NOMO-1 treated with dmso at 0.1 percent for 144 hours (cell line): ENCODE data around the gene OR5L2.
"Not testable (repeated sequence)": the region's sequence is repeated elsewhere in the genome, so short reads cannot be mapped to it uniquely, and the experiment has no call there.

Source experiments
- DNase-seq: peaks from one replicate; lab custom pipeline; 2025; ENCODE audit not compliant: unreplicated experiment; lab: John Stamatoyannopoulos, UW

Gene OR5L2

DNA sequence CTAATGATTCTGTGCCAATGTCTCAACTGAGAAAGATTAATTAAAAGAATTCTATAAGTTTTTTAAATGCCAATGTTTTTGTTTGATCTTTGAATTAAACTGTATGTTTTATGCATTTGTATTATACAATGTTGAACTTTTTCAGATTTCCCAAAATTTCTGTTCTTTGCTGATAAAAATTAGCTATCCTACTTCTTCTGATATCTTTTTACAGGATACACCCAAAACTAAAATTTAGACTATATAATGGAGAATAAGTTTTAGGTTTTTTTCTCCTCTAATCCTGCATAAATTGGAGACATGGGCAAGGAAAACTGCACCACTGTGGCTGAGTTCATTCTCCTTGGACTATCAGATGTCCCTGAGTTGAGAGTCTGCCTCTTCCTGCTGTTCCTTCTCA, at the start of gene OR5L2:
Gene OR5L2, plus strand, starts transcription at position 301 of the 400 bp plus-strand sequence. Its CDS starts 0 bp downstream, at position 301.
- DNase-seq: no peak

GRCh38 chr11:55791606-55792005, 35.4 kb upstream of the OR5L2 start:
- no peak for DNase-seq

GRCh38 chr11:55793321-55793720, 33.7 kb upstream of the OR5L2 start:
- no peak for DNase-seq

- DNase-seq: no peak
Observed at GRCh38 chr11:55795256-55795655, 31.8 kb upstream of the OR5L2 start, which contains the start of gene OR5D14. Gene OR5D14 (plus strand): TSS chr11:55795556. CDS start chr11:55795556, 0 bp downstream.

GRCh38 chr11:55806248-55806647, 20.8 kb upstream of the OR5L2 start:
- DNase-seq: no peak

DNA sequence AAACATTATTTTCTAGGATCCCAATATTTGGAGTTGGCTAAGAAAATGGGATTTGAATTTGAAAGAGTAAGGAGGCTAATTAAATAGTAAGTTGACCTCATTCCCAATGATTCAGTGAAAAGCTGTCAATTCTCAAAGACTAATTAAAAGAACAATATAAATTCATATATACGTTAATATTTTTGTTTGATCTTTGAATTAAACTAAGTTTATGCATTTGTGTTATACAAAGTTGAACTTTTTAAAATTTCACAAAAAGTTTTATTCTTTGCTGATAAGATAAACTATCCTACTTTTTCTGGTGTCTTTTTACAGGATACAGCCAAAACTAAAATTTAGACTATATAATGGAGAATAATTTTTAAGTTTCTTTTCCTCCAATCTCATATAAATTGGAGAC, 16.0 kb upstream of the OR5L2 start, which contains the start of gene OR5L1:
Gene OR5L1, plus strand, starts transcription at position 301 of the 400 bp plus-strand sequence. CDS start 100 bp downstream, outside the sequence.
- no peak for DNase-seq

GRCh38 chr11:55819330-55819729, 7.7 kb upstream of the OR5L2 start, which contains the start of gene OR5D18:
Gene OR5D18 (plus strand): TSS chr11:55819630. CDS start chr11:55819630, 0 bp downstream.
- no peak for DNase-seq

DNA sequence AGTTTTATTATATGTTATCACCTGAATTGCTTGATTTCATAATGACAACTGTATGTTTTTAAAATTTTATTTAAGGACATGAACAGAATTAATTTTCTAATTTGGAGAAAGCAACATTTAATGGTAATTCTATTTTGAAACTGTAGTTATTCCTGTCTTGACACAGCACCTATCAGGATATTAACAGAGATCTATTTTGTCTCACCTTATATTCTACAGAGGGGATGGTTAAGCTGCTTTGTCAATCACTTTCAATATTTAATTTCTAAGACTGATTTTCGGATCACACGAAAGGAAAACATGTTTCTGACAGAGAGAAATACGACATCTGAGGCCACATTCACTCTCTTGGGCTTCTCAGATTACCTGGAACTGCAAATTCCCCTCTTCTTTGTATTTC, 11.4 kb downstream of the OR5L2 start, which contains the start of gene OR5D16:
Gene OR5D16, plus strand, starts transcription at position 301 of the 400 bp plus-strand sequence. Its CDS starts 0 bp downstream, at position 301.
- no peak for DNase-seq

DNA sequence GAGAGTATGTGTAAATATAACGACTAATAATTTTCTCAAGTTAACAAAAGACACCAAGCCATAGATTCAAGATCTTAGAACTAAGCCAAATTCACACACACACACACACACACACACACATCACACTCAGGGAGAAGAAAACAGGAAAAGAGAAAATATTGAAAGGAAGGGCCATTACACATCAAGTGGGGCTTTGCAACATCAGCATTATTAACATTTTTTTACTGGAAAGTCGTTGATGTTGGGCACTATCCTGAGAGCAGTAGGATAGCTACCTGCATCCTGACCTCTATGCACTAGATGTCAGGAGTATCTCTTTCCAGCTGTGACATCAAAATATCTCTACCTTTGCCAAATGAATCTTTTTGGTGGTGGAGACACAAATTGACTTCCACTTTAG, 20.4 kb downstream of the OR5L2 start:
- no peak for DNase-seq

GRCh38 chr11:55849037-55849436, 22.0 kb downstream of the OR5L2 start:
- DNase-seq: no peak

- no peak for DNase-seq
Observed at GRCh38 chr11:55852141-55852540, 25.1 kb downstream of the OR5L2 start.

DNA sequence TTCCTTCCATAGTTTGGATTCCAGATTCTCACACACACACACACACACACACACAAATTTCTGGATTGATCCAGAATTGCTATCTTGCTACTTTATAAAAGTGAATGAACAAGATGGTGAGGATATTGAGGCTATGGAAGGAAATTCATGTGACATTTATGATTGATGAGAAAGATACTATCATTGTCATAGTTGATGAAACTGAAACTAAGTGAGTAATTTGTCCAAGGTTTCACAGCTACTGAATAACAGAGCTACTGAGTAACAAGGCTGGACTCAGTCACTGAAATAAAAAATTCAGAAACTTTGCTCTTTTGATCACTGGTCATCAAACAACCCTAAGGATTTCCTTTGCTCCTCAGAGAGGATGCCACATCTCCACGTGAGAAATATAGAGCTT, 27.7 kb downstream of the OR5L2 start:
- DNase-seq: no peak

DNA sequence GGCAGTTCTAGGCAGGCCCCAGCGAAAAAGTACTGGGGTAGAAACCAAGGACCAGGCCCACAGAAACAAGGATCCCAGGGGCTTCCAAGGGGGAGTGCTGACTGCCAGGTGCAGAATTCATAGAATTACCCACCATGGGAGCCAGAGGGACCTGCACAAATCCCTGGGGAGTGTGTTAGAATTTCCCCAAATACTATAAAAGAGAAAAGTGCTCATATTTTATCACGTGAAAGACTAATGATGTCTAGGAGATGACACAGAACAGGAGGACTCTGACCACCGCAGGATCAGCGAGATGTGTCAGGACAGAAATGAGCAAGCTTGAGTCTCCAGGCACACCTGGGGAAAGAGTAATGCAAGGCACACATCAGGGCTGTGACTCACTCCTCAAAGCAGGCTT, 40.3 kb downstream of the OR5L2 start:
- not testable (repeated sequence) for DNase-seq

DNA sequence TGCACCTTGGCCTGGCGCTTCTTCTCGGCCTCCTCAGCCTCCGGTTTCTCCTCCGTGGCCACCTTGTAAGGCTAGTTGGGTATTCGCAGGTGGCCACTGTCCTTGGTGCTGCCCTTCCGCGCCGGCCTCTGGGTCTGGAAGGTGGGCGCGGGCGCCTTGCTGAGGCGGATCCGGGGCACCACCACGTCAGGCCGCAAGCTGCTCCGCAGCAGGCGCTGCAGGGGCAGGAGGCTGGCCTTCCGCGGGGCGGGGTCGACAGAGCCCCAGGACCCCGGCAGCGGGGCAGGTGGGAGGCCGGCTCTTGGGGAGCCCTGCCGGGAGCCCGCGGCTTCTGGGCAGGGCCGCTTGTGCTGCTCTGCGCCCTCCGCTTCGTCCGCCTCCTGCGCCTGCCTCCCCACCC, 45.7 kb downstream of the OR5L2 start:
- not testable (repeated sequence) for DNase-seq

- DNase-seq: not testable (repeated sequence)
Observed at GRCh38 chr11:55873146-55873545, 46.1 kb downstream of the OR5L2 start.
